Neural cell (in vitro differentiated cells): Measurements from ENCODE around the gene ZCCHC2. TPM values are rescaled to one million over a fixed set of nuclear protein-coding genes. Genes with fewer than 3 reads are reported as not detected.

Experiments used
- H2AFZ ChIP-seq: fragments of 200-600, 300-800 bp; sonication (generic), shearing (Covaris generic); 2 replicates; pipeline ENCODE4 v1.6.0; 2014; ENCODE audit warnings: low read depth, mild to moderate bottlenecking, antibody characterized with exemption, low read length, moderate library complexity
- H3F3A ChIP-seq: fragments of 200-600 bp; shearing (Covaris generic); 2 replicates; pipeline ENCODE4 v1.6.1; 2016; ENCODE audit warnings: mild to moderate bottlenecking, moderate library complexity, mixed read lengths, antibody characterized with exemption, low read length; ENCODE audit not compliant: insufficient read depth, poor library complexity, severe bottlenecking
- H3K27ac ChIP-seq: fragments of 200-600, 300-800 bp; sonication (generic), shearing (Covaris generic); 2 replicates; pipeline ENCODE4 v1.5.1; 2014; ENCODE audit warnings: mild to moderate bottlenecking, low read length, moderate library complexity
- H3K27me3 ChIP-seq: fragments of 300-800, 200-600 bp; sonication (generic), shearing (Covaris generic); 2 replicates; pipeline ENCODE4 v1.6.0; 2014; ENCODE audit warnings: mild to moderate bottlenecking, low read depth, low read length, moderate library complexity; ENCODE audit not compliant: insufficient read depth
- H3K36me3 ChIP-seq: fragments of 300-800, 200-600 bp; sonication (generic), shearing (Covaris generic); 2 replicates; pipeline ENCODE4 v1.5.1; 2014; ENCODE audit warnings: mild to moderate bottlenecking, antibody characterized with exemption, low read length, moderate library complexity; ENCODE audit not compliant: insufficient read depth
- H3K4me2 ChIP-seq: fragments of 300-800, 200-600 bp; sonication (generic), shearing (Covaris generic); 2 replicates; pipeline ENCODE4 v1.6.0; 2014; ENCODE audit warnings: mild to moderate bottlenecking, low read length
- H3K4me3 ChIP-seq: fragments of 300-800, 200-600 bp; sonication (generic), shearing (Covaris generic); 2 replicates; pipeline ENCODE4 v1.5.1; 2014; ENCODE audit warnings: mild to moderate bottlenecking, low read length, moderate library complexity
- H3K79me2 ChIP-seq: fragments of 200-600 bp; shearing (Covaris generic); replicated peaks from 2 replicates; pipeline ENCODE4 v1.6.0; 2014; ENCODE audit warnings: mild to moderate bottlenecking, low read length, moderate library complexity; ENCODE audit not compliant: insufficient read depth
- H3K9ac ChIP-seq: fragments of 300-800, 200-600 bp; sonication (generic), shearing (Covaris generic); 2 replicates; pipeline ENCODE4 v1.6.1; 2016; ENCODE audit warnings: mild to moderate bottlenecking, low read length, mixed read lengths
- H3K9me2 ChIP-seq: fragments of 200-600 bp; shearing (Covaris generic); 2 replicates; pipeline ENCODE4 v1.6.1; 2016; ENCODE audit warnings: mild to moderate bottlenecking, low read length, mixed read lengths; ENCODE audit not compliant: insufficient read depth
- H3K9me3 ChIP-seq: fragments of 200-600, 300-800 bp; sonication (generic), shearing (Covaris generic); 2 replicates; pipeline ENCODE4 v1.6.1; 2016; ENCODE audit warnings: mild to moderate bottlenecking, mixed run types, low read length, moderate library complexity, mixed read lengths
- H4K20me1 ChIP-seq: fragments of 200-600 bp; shearing (Covaris generic); 2 replicates; pipeline ENCODE4 v1.6.1; 2016; ENCODE audit warnings: mild to moderate bottlenecking, mixed run types; ENCODE audit not compliant: insufficient read depth
- EP300 ChIP-seq: fragments of 450-650 bp; conservative IDR thresholded peaks from 2 replicates; pipeline ENCODE4 v1.6.1; 2014; ENCODE audit warnings: antibody characterized with exemption, mild to moderate bottlenecking, moderate library complexity; ENCODE audit not compliant: poor library complexity, severe bottlenecking
- EZH2 ChIP-seq: fragments of 200-600, 300-800 bp; shearing (Covaris generic), sonication (generic); IDR thresholded peaks from 2 replicates; pipeline ENCODE4 v1.6.1; 2014; ENCODE audit warnings: antibody characterized with exemption, low read length, borderline replicate concordance, mild to moderate bottlenecking; ENCODE audit not compliant: insufficient read depth, poor library complexity, severe bottlenecking
- MXI1 ChIP-seq: fragments of 450-650 bp; conservative IDR thresholded peaks from 2 replicates; pipeline ENCODE4 v1.6.1; 2014; ENCODE audit warnings: antibody characterized with exemption, mild to moderate bottlenecking; ENCODE audit not compliant: poor library complexity, severe bottlenecking
- POLR2AphosphoS5 ChIP-seq: IDR thresholded peaks from 2 replicates; pipeline ENCODE4 v1.6.1; 2012
- RAD21 ChIP-seq: fragments of 450-650 bp; conservative IDR thresholded peaks from 2 replicates; pipeline ENCODE4 v1.6.1; 2014; ENCODE audit warnings: antibody characterized with exemption, mild to moderate bottlenecking, moderate library complexity
- SMC3 ChIP-seq: fragments of 450-650 bp; conservative IDR thresholded peaks from 2 replicates; pipeline ENCODE4 v1.6.1; 2014; ENCODE audit warnings: antibody characterized with exemption, mild to moderate bottlenecking, moderate library complexity; ENCODE audit not compliant: poor library complexity
- TAF1 ChIP-seq: IDR thresholded peaks from 2 replicates; pipeline ENCODE4 v1.6.1; 2012; ENCODE audit warnings: low read depth
- polyA plus RNA-seq: library from polyadenylated mRNA; depleted of rRNA; stranded (reverse); fragments of >200 nt; gene quantifications from 2 replicates; pipeline ENCODE4 v1.2.3, GENCODE V29; 2014
- TF ChIP-seq, protein P1 (sequence below): fragments of 450-650 bp; IDR thresholded peaks from 2 replicates; pipeline ENCODE4 v1.5.1; 2014; ENCODE audit warnings: antibody characterized with exemption, mild to moderate bottlenecking, moderate library complexity; ENCODE audit not compliant: poor library complexity, severe bottlenecking
- TF ChIP-seq, protein P2 (sequence below): IDR thresholded peaks from 2 replicates; pipeline ENCODE4 v1.6.1; 2012; ENCODE audit warnings: borderline replicate concordance

Gene ZCCHC2
- polyA plus RNA-seq, 1 donor from 2014 or later, result 3.8 TPM

DNA sequence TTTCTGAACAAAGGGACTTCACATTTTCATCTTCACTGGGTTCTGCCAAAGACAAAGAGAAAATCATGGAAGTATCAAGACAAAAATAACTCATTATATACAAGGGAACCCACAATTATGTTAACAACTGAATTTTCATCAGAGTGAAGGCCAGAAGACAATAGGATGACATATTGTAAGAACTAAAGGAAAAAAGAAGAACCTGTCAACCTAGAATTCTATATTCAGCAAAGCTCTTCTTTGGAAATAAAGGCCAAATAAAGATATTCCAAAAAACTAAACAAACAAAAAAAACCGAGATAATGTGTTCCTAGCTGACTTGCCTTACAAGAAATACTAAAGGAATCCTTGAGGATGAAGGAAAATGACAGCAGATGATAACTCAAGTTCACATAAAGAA, 10.3 kb upstream of the ZCCHC2 start:
- Histone ChIP-seq H3K9ac (no peak overlapping the region), H3K4me2 (no peak overlapping the region), H3K9me3 (no peaks in the 10 kb centered on the region), H3K4me3 (no peak overlapping the region), H3K27me3 (no peaks in the 10 kb centered on the region), H2AFZ (no peak overlapping the region), H3F3A (no peaks in the 10 kb centered on the region), H3K27ac (no peak overlapping the region), H3K36me3 (no peaks in the 10 kb centered on the region), H4K20me1 (no peaks in the 10 kb centered on the region), H3K79me2 (no peaks in the 10 kb centered on the region), H3K9me2 (no peaks in the 10 kb centered on the region)
- no peak for TF ChIP-seq EP300
- no peak for TF ChIP-seq SMC3
- TF ChIP-seq, protein P1, sequence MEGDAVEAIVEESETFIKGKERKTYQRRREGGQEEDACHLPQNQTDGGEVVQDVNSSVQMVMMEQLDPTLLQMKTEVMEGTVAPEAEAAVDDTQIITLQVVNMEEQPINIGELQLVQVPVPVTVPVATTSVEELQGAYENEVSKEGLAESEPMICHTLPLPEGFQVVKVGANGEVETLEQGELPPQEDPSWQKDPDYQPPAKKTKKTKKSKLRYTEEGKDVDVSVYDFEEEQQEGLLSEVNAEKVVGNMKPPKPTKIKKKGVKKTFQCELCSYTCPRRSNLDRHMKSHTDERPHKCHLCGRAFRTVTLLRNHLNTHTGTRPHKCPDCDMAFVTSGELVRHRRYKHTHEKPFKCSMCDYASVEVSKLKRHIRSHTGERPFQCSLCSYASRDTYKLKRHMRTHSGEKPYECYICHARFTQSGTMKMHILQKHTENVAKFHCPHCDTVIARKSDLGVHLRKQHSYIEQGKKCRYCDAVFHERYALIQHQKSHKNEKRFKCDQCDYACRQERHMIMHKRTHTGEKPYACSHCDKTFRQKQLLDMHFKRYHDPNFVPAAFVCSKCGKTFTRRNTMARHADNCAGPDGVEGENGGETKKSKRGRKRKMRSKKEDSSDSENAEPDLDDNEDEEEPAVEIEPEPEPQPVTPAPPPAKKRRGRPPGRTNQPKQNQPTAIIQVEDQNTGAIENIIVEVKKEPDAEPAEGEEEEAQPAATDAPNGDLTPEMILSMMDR, result no peak

DNA sequence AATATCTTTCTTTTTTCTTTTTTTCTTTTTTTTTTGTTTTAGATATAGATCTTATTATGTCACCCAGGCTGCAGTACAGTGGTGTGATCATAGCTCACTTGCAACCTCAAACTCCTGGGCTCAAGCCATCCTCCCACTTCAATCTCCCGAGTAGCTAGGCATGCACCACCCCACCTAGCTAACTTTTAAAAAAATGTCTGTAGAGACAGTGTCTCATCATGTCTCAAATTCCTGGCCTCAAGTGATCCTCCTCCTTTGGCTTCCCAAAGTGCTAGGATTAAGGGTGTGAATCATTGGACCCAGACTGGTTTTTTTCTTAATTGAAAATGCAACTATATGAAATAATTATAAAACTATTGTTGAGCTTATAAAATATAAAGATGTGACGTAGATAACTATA, 9.8 kb upstream of the ZCCHC2 start:
- Histone ChIP-seq H3K9me3 (no peaks in the 10 kb centered on the region), H3F3A (no peaks in the 10 kb centered on the region), H3K4me2 (no peak overlapping the region), H3K27me3 (no peaks in the 10 kb centered on the region), H3K4me3 (no peak overlapping the region), H3K79me2 (no peaks in the 10 kb centered on the region), H3K27ac (no peak overlapping the region), H3K9me2 (no peaks in the 10 kb centered on the region), H4K20me1 (no peaks in the 10 kb centered on the region), H2AFZ (no peak overlapping the region), H3K36me3 (no peaks in the 10 kb centered on the region), H3K9ac (no peak overlapping the region)
- TF ChIP-seq POLR2AphosphoS5, result no peak
- TF ChIP-seq SMC3, result no peak
- no peak for TF ChIP-seq EZH2
- no peak for TF ChIP-seq EP300
- TF ChIP-seq MXI1, result no peak
- TF ChIP-seq RAD21, result no peak
- TF ChIP-seq, protein P2, sequence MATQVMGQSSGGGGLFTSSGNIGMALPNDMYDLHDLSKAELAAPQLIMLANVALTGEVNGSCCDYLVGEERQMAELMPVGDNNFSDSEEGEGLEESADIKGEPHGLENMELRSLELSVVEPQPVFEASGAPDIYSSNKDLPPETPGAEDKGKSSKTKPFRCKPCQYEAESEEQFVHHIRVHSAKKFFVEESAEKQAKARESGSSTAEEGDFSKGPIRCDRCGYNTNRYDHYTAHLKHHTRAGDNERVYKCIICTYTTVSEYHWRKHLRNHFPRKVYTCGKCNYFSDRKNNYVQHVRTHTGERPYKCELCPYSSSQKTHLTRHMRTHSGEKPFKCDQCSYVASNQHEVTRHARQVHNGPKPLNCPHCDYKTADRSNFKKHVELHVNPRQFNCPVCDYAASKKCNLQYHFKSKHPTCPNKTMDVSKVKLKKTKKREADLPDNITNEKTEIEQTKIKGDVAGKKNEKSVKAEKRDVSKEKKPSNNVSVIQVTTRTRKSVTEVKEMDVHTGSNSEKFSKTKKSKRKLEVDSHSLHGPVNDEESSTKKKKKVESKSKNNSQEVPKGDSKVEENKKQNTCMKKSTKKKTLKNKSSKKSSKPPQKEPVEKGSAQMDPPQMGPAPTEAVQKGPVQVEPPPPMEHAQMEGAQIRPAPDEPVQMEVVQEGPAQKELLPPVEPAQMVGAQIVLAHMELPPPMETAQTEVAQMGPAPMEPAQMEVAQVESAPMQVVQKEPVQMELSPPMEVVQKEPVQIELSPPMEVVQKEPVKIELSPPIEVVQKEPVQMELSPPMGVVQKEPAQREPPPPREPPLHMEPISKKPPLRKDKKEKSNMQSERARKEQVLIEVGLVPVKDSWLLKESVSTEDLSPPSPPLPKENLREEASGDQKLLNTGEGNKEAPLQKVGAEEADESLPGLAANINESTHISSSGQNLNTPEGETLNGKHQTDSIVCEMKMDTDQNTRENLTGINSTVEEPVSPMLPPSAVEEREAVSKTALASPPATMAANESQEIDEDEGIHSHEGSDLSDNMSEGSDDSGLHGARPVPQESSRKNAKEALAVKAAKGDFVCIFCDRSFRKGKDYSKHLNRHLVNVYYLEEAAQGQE, result no peak
- TF ChIP-seq, protein P1, result no peak
- TF ChIP-seq TAF1, result no peak
